Thoracic aorta (tissue), 2 donors: ENCODE results near the gene CDC42EP2. TPM values are rescaled to one million over a fixed set of nuclear protein-coding genes. Genes with fewer than 3 reads are reported as not detected.

Experiments used
- ATAC-seq: fragments of 150-250 bp; one replicate; pipeline ENCODE4 v1.8.0; 2017; ENCODE audit warnings: low read depth; ENCODE audit not compliant: insufficient number of reproducible peaks, low FRiP score
- DNase-seq: peaks from one replicate; pipeline ENCODE4 v3.0.0-alpha.2; 2020; ENCODE audit warnings: low spot score
- H3K27ac ChIP-seq, 2 donors: fragments of 200-600 bp; sonication (generic); 1 replicate in 1 of 2; 2 replicates in 1 of 2; pipeline ENCODE4 v1.5.1; 2016; ENCODE audit warnings: mild to moderate bottlenecking in 2 of 2, moderate library complexity in 2 of 2
- H3K27me3 ChIP-seq: fragments of 200-600 bp; sonication (generic); replicated peaks from 2 replicates; pipeline ENCODE4 v1.6.0; 2016; ENCODE audit warnings: mild to moderate bottlenecking; ENCODE audit not compliant: insufficient read depth
- H3K36me3 ChIP-seq: fragments of 200-600 bp; sonication (generic); one replicate; pipeline ENCODE4 v1.5.1; 2016
- H3K4me1 ChIP-seq, 2 donors: fragments of 200-600 bp; sonication (generic); 1 replicate in 1 of 2; 2 replicates in 1 of 2; pipeline versions ENCODE4 v1.5.1 to v1.6.0; 2016; ENCODE audit warnings: low read depth in 2 of 2, mild to moderate bottlenecking in 1 of 2; ENCODE audit not compliant: control insufficient read depth in 1 of 2
- H3K4me3 ChIP-seq: fragments of 200-600 bp; sonication (generic); 2 replicates; pipeline ENCODE4 v1.5.1; 2016; ENCODE audit warnings: mild to moderate bottlenecking
- H3K9me3 ChIP-seq: fragments of 200-600 bp; sonication (generic); 2 replicates; pipeline ENCODE4 v1.5.1; 2016
- total RNA-seq, 2 donors: library from RNA; depleted of rRNA; stranded (reverse); fragments of >200 nt; gene quantifications; one replicate each; pipeline versions ENCODE4 v1.1.0 to v1.2.3, GENCODE V29; 2016
- TF ChIP-seq, protein P1 (sequence below): fragments of 200-600 bp; sonication (generic); IDR thresholded peaks from one replicate; pipeline ENCODE4 v1.5.1; 2019; ENCODE audit warnings: antibody characterized with exemption

The CDC42EP2 gene
- total RNA-seq, 2 donors from 2014 or later = 8.5 to 18.7 TPM

DNA sequence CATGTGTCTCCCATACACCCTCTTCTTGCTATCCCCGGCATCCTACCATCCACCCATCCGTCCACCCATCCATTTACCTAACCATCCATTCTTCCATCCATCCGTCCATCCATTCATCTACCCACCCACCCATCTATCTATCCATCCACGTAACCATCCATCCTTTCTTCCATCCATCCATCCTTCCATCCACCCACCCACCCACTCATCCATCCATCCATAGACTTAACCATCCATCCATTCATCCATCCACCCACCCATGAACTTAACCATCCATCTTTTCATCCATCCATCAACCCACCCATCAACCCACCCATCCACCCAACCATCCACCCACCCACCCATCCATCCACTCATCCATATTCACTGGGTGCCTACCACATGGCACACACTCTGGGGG lies 10.6 kb upstream of the CDC42EP2 start:
- H3K9me3 ChIP-seq = no peaks in the 10 kb centered on the region
- H3K4me3 ChIP-seq = no peak overlapping the region
- no peak for ATAC-seq
- H3K27ac ChIP-seq = no peak overlapping the region
- TF ChIP-seq, protein P1, sequence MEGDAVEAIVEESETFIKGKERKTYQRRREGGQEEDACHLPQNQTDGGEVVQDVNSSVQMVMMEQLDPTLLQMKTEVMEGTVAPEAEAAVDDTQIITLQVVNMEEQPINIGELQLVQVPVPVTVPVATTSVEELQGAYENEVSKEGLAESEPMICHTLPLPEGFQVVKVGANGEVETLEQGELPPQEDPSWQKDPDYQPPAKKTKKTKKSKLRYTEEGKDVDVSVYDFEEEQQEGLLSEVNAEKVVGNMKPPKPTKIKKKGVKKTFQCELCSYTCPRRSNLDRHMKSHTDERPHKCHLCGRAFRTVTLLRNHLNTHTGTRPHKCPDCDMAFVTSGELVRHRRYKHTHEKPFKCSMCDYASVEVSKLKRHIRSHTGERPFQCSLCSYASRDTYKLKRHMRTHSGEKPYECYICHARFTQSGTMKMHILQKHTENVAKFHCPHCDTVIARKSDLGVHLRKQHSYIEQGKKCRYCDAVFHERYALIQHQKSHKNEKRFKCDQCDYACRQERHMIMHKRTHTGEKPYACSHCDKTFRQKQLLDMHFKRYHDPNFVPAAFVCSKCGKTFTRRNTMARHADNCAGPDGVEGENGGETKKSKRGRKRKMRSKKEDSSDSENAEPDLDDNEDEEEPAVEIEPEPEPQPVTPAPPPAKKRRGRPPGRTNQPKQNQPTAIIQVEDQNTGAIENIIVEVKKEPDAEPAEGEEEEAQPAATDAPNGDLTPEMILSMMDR = no peak
- no peak for DNase-seq
- H3K4me1 ChIP-seq = peaks cover 4 to 21% of the 10 kb centered on the region in 2 donors
- H3K27me3 ChIP-seq = no peaks in the 10 kb centered on the region
- H3K36me3 ChIP-seq = no peaks in the 10 kb centered on the region

DNA sequence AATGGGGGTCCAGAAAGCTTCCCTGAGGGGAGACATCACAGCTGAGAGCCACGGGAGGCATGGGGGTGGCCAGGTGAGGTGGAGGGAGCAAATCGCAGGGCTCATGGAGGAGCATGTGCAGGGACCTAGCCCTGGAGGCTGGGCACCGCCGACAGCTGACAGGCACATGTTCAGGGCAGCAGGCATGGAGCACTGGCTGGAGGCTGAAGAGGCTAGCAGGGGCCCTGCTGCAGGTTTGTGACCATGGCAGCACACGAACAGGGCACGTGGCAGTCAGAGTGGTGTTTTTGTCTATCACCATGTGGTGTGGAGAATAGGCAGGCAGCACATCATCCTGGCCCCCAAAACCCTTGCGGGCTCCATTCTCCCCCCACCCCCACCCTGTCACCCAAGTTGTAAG lies 10.1 kb upstream of the CDC42EP2 start:
- DNase-seq (no peak), ATAC-seq (no peak)
- Histone ChIP-seq H3K4me3 (no peak overlapping the region), H3K9me3 (no peaks in the 10 kb centered on the region), H3K27me3 (no peaks in the 10 kb centered on the region), H3K27ac (no peak overlapping the region), H3K4me1 (peaks cover 4 to 18% of the 10 kb centered on the region in 2 donors), H3K36me3 (no peaks in the 10 kb centered on the region)
- TF ChIP-seq, protein P1 = no peak

DNA sequence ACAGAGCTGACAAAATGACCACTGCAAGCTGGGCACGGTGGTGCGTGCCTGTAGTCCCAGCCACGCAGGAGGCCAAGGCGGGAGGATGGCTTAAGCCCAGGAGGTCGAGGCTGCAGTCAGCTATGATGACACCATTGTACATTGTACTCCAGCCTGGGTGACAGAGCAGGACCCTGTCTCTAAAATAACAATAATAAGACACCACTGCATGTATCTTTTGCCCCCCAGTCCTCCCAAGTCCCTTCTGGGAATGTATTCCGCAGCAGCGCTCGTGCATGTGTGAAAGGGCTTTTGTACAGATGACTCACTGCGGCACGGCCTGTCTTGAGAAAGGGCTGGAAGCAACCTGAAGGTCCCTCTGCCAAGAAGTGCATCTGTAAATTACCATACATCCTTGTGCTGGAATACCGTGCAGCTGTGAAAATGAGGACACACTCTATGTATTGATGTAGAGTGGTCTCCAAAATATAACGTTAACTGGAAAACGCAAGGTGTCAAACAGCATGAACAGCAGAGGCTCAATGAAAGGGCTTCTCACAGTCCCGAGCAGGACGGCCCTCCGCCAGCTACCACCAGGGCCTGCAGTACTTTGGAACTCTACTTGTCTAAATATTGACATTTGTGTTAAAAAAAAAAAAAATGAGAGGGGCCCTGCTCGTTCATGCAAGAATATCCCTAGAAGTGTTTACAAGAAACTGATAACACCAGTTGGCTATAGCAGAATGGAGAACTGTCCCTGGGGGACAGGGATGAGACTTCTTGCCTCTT lies 9.0 kb upstream of the CDC42EP2 start:
- H3K4me1 ChIP-seq = peaks cover 4 to 18% of the 10 kb centered on the region in 2 donors
- ATAC-seq = peak; percentile 23

DNA sequence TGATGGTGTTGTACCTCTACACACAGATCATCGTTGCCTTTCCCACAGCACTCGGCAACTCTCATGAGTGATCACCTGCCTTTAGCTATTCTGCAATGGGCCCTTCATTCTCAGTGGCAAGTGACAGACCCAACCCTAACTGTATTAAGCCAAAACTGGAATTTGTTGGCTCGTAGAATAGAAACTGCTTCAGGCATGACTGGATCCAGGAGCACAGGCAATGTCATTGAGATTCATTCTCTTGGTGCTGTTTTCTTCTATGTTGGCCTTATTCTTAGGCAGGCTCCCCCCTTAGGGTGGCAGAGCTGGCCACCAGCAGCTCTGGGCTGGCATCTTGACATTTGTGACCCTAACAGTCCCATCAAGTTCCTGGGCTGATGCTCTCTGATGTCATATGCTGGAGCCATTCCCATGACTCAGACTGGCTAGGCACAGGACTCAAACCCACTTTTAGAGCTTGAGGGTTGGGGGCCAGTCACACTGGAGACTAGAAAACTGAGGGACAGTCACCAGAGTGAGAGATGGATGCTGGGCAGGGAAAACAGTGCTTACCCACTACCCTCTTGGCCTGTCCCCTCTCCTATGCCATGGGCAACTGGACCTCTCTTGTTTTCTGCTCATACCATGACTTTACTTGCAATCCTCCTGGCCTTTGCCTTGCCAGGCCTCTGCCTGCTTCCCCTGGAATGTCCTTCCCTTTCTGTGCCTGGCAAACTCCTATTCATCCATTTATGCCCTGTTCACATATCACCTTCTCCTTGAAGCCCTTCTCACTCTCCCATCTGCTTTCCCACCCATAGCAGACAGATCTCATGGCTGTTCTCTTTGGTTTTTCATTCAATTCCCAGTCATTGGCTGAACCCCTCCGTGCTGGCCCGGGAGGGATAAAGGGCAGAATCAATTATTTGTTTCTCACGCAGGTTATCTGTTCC lies 7.1 kb upstream of the CDC42EP2 start:
- H3K36me3 ChIP-seq = no peaks in the 10 kb centered on the region
- TF ChIP-seq, protein P1 = no peak
- no peak for ATAC-seq
- H3K4me1 ChIP-seq = peaks cover 4 to 18% of the 10 kb centered on the region in 2 donors
- no peak overlapping the region for H3K27ac ChIP-seq
- H3K4me3 ChIP-seq = no peak overlapping the region
- H3K27me3 ChIP-seq = no peaks in the 10 kb centered on the region
- DNase-seq = no peak
- no peaks in the 10 kb centered on the region for H3K9me3 ChIP-seq

More for the DNA sequence above, 9.0 kb upstream of the CDC42EP2 start:
- Histone ChIP-seq H3K27ac (peak overlapping the region in 1 of 2 donors; percentile 38), H3K36me3 (no peaks in the 10 kb centered on the region), H3K4me3 (no peak overlapping the region), H3K27me3 (no peaks in the 10 kb centered on the region), H3K9me3 (no peaks in the 10 kb centered on the region)
- DNase-seq = no peak
- TF ChIP-seq, protein P1 = no peak

DNA sequence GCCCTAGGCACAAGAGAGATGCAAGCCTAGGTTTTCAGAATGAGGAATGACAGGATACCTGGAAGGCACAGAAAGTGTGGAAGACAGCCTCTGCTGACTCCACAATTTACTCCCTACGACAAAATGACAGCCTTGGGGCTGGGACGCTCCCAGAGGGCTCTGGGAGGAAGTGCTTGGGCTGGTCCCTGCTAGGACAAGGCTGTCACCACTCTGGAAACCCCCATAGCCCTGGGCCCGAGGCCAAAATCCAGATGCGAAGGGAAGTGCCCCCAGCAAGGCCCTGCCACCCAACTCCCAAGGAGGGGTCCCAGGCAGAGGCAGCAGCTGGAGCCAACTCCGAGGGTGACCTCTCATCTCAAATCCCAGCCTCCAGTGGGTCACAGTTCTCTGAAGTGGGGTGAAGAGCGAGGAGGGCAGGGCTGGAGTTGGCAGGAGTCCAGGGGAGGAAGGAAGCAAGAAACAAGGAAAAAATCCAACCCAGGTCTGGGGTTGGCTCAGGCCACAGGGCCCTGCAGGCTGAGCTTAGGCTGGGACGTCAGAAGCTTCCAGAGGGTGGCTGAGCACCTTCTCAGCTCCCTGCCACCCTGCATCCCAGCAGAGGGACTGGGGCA lies 6.3 kb upstream of the CDC42EP2 start:
- no peak overlapping the region for H3K4me3 ChIP-seq
- DNase-seq = no peak

More for the DNA sequence above, 6.3 kb upstream of the CDC42EP2 start:
- Histone ChIP-seq H3K27me3 (no peaks in the 10 kb centered on the region), H3K27ac (no peak overlapping the region), H3K9me3 (no peaks in the 10 kb centered on the region), H3K36me3 (no peaks in the 10 kb centered on the region), H3K4me1 (peaks cover 4 to 18% of the 10 kb centered on the region in 2 donors)
- ATAC-seq = no peak
- TF ChIP-seq, protein P1 = no peak
